Panc1 (cell line): ENCODE results near the gene EMC8. TPM values are rescaled to one million over a fixed set of nuclear protein-coding genes. Genes with fewer than 3 reads are reported as not detected.

Experiments used
- ATAC-seq: fragments of 200-7000 bp; cut with Tn5 transposase; 2 replicates; pipeline ENCODE4 v1.9.1; 2020; ENCODE audit warnings: mild to moderate bottlenecking, moderate library complexity
- BruUV-seq: library from RNA; stranded (reverse); fragments of 400-500 nt; replicated peaks from 2 replicates; lab custom pipeline; 2021; lab: Mats Ljungman, UMichigan
- CTCF ChIA-PET: fragments of 300-600 bp; sonication (Branson Sonifier 250); formaldehyde crosslinking; loops from one replicate; lab custom pipeline; 2022; ENCODE audit warnings: antibody characterized with exemption; lab: Charles Lee
- POLR2A ChIA-PET: fragments of 300-600 bp; sonication (Branson Sonifier 250); formaldehyde crosslinking; loops from one replicate; lab custom pipeline; 2022; ENCODE audit warnings: antibody characterized with exemption; lab: Charles Lee
- DNase-seq: peaks from one replicate; pipeline ENCODE4 v3.0.0-alpha.2; 2010; ENCODE audit warnings: low read depth, low spot score
- H3K27ac ChIP-seq: 2 replicates; pipeline ENCODE4 v1.5.1; 2011; ENCODE audit warnings: mild to moderate bottlenecking, low read length, inconsistent platforms
- H3K27me3 ChIP-seq: fragments of 200-500 bp; sonication (Bioruptor generic); 2 replicates; pipeline ENCODE4 v1.6.0; 2014; ENCODE audit warnings: low read length, inconsistent platforms; ENCODE audit not compliant: control insufficient read depth, insufficient read depth
- H3K36me3 ChIP-seq: fragments of 200-500 bp; sonication (Bioruptor generic); 2 replicates; pipeline ENCODE4 v1.5.1; 2014; ENCODE audit warnings: inconsistent platforms, mild to moderate bottlenecking, low read length, moderate library complexity; ENCODE audit not compliant: control insufficient read depth, insufficient read depth
- H3K4me1 ChIP-seq: 2 replicates; pipeline ENCODE4 v1.5.1; 2011; ENCODE audit warnings: inconsistent platforms, mild to moderate bottlenecking, low read length, moderate library complexity; ENCODE audit not compliant: control insufficient read depth, insufficient read depth
- H3K4me3 ChIP-seq, 2 experiments: 2 replicates each; pipeline ENCODE4 v1.5.1; 2011 to 2012; ENCODE audit warnings: low read depth in 2 of 2, low read length in 2 of 2, mild to moderate bottlenecking in 2 of 2, inconsistent platforms in 1 of 2, moderate library complexity in 1 of 2
- H3K9me3 ChIP-seq: fragments of 200-500 bp; sonication (Bioruptor generic); 2 replicates; pipeline ENCODE4 v1.5.1; 2014; ENCODE audit warnings: low read depth, mild to moderate bottlenecking, inconsistent platforms, low read length, moderate library complexity; ENCODE audit not compliant: control insufficient read depth, insufficient read depth
- CTCF ChIP-seq: fragments of 450-650 bp; IDR thresholded peaks from 2 replicates; pipeline ENCODE4 v1.5.1; 2017; ENCODE audit warnings: mild to moderate bottlenecking
- POLR2AphosphoS5 ChIP-seq: IDR thresholded peaks from 2 replicates; pipeline ENCODE4 v1.6.1; 2012; ENCODE audit warnings: mild to moderate bottlenecking, low read depth, low read length, moderate library complexity
- SIN3A ChIP-seq: IDR thresholded peaks from 2 replicates; pipeline ENCODE4 v1.6.1; 2012; ENCODE audit warnings: low read depth, mild to moderate bottlenecking, low read length, moderate library complexity, borderline replicate concordance; ENCODE audit not compliant: insufficient read depth
- TCF7L2 ChIP-seq: IDR thresholded peaks from 2 replicates; pipeline ENCODE4 v1.6.1; 2011; ENCODE audit warnings: mild to moderate bottlenecking, low read depth, low read length, inconsistent platforms
- in situ Hi-C: cut with HindIII; loops from 2 replicates; pipeline ENCODE4 v1.10.0; 2016; ENCODE audit warnings: low sequenced_read_pairs, low pct_unique_long_range_greater_than_20kb
- intact Hi-C: fragments of 100-400 bp; cut with micrococcal nuclease; formaldehyde crosslinking; loops from one replicate; pipeline ENCODE4 v1.10.0; 2022; ENCODE audit not compliant: unreplicated experiment
- total RNA-seq: library from RNA; stranded (reverse); gene quantifications from one replicate; pipeline ENCODE4 v1.2.1, GENCODE V29; 2021; ENCODE audit not compliant: unreplicated experiment
- TF ChIP-seq, protein P1 (sequence below), 2 experiments: IDR thresholded peaks; 2 replicates each; pipeline ENCODE4 v1.6.1; 2011 to 2012; ENCODE audit warnings: low read depth in 2 of 2, control low read depth in 1 of 2, low read length in 1 of 2, mild to moderate bottlenecking in 1 of 2, moderate library complexity in 1 of 2; ENCODE audit not compliant: insufficient read depth in 1 of 2

Gene EMC8
- total RNA-seq, 1 experiment from 2014 or later: 39.1 TPM

GRCh38 chr16:85836706-85837582 lies 37.6 kb upstream of the EMC8 start:
- H3K27ac ChIP-seq: no peak overlapping the region
- BruUV-seq: no TSS peak
- ChIA-PET CTCF (no interaction called here), POLR2A (no interaction called here)
- in situ Hi-C loops: no loop called here
- no peaks in the 10 kb centered on the region for H3K4me1 ChIP-seq
- no peaks in the 10 kb centered on the region for H3K36me3 ChIP-seq
- no peak for TF ChIP-seq CTCF
- TF ChIP-seq TCF7L2: no peak
- TF ChIP-seq, protein P1, sequence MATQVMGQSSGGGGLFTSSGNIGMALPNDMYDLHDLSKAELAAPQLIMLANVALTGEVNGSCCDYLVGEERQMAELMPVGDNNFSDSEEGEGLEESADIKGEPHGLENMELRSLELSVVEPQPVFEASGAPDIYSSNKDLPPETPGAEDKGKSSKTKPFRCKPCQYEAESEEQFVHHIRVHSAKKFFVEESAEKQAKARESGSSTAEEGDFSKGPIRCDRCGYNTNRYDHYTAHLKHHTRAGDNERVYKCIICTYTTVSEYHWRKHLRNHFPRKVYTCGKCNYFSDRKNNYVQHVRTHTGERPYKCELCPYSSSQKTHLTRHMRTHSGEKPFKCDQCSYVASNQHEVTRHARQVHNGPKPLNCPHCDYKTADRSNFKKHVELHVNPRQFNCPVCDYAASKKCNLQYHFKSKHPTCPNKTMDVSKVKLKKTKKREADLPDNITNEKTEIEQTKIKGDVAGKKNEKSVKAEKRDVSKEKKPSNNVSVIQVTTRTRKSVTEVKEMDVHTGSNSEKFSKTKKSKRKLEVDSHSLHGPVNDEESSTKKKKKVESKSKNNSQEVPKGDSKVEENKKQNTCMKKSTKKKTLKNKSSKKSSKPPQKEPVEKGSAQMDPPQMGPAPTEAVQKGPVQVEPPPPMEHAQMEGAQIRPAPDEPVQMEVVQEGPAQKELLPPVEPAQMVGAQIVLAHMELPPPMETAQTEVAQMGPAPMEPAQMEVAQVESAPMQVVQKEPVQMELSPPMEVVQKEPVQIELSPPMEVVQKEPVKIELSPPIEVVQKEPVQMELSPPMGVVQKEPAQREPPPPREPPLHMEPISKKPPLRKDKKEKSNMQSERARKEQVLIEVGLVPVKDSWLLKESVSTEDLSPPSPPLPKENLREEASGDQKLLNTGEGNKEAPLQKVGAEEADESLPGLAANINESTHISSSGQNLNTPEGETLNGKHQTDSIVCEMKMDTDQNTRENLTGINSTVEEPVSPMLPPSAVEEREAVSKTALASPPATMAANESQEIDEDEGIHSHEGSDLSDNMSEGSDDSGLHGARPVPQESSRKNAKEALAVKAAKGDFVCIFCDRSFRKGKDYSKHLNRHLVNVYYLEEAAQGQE (IDR thresholded peaks at IDR 0.05; ENCODE audit: insufficient read depth in 1 of 2, low read depth in 2 of 2, low read length in 1 of 2): no peak
- no peak for TF ChIP-seq POLR2AphosphoS5
- no peak for TF ChIP-seq SIN3A
- ATAC-seq: no peak
- no peak overlapping the region for H3K4me3 ChIP-seq
- no peaks in the 10 kb centered on the region for H3K9me3 ChIP-seq
- intact Hi-C loops: no loop called here
- no peak for DNase-seq
- H3K27me3 ChIP-seq: 0 out of 2 replicates have a peak, but pooled peaks cover 2% of the 10 kb centered on the region

DNA sequence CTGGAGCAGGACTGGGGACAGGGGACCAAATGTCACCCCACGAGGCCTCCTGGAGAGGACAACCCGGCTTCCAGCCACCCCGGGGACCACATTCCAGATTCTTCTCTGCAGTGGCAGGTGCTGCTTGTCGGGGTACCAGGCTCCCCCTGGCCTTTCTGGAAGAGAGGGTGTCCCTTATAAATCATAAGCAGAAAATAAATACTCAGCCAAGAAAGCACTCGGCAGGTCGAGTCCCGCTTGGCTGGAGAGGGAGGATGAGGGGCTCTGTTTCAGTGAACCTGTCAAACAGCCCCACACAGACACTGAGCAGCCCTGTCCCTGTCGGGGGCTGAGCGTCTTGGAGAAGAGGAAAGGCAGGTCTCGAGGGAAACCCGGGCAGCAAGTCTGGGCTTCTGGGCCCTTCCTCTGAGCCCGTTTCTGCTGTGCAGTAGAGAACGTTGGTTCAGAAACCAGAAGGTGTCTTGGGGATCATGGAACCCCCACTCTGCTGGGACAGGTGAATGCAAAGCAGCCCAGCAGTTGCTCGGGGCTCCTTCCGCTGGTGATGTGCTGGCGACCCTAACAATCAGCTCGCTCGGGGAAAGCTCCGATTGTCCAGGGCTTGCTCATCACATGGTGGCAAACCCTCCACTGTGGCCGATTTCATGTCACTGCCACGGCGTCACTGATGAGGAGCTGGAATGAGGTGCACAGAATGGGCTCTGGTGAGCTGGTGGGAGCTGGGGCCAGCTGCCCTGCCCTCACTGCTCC lies 36.8 kb upstream of the EMC8 start:
- no peak overlapping the region for H3K4me3 ChIP-seq
- no peak for DNase-seq
- POLR2A ChIA-PET: interaction anchor here (0.7 kb wide), 1 partner anchor 169 kb away, joined by 4 read pairs; no protein-coding TSS in a partner anchor
- ATAC-seq: no peak
- H3K27me3 ChIP-seq: peaks cover 5% of the 10 kb centered on the region; the same call in 1 of the 2 replicates
- H3K9me3 ChIP-seq: no peaks in the 10 kb centered on the region
- BruUV-seq: no TSS peak
- in situ Hi-C loops: no loop called here
- no peak overlapping the region for H3K27ac ChIP-seq
- no peaks in the 10 kb centered on the region for H3K36me3 ChIP-seq
- intact Hi-C loops: no loop called here
- TF ChIP-seq, protein P1 (IDR thresholded peaks at IDR 0.05; ENCODE audit: insufficient read depth in 1 of 2, low read depth in 2 of 2, low read length in 1 of 2): no peak
- TF ChIP-seq CTCF: no peak
- TF ChIP-seq TCF7L2: no peak
- no peak for TF ChIP-seq POLR2AphosphoS5
- TF ChIP-seq SIN3A: no peak
- CTCF ChIA-PET: no interaction called here
- no peaks in the 10 kb centered on the region for H3K4me1 ChIP-seq
